H1 (cell line): ENCODE measurements around the gene MCM8. TPM values are rescaled to one million over a fixed set of nuclear protein-coding genes. Genes with fewer than 3 reads are reported as not detected.

ENCODE experiments used
- CTCF ChIA-PET: fragments of 300-600 bp; sonication (Branson Sonifier 250); formaldehyde crosslinking; loops from one replicate; lab custom pipeline; 2021; ENCODE audit not compliant: partially characterized antibody; lab: Charles Lee
- POLR2A ChIA-PET: fragments of 300-600 bp; sonication (Branson Sonifier 250); formaldehyde crosslinking; loops from one replicate; lab custom pipeline; 2021; ENCODE audit warnings: inconsistent platforms; ENCODE audit not compliant: partially characterized antibody; lab: Charles Lee
- DNase-seq, 2 experiments: peaks; one replicate each; pipeline versions ENCODE4 v3.0.0 to v3.0.0-alpha.2; 2010 to 2022; ENCODE audit warnings: low spot score in 2 of 2, low read depth in 1 of 2, mixed read lengths in 1 of 2
- FAIRE-seq: peaks from 2 replicates; lab custom pipeline; 2011; peaks lifted over from hg19 to GRCh38; lab: Jason Lieb, UNC
- H2AFZ ChIP-seq: 2 replicates; pipeline ENCODE4 v1.8.1; 2012; ENCODE audit warnings: low read length, inconsistent platforms
- H2AK5ac ChIP-seq: 2 replicates; pipeline ENCODE4 v1.6.1; 2013; ENCODE audit warnings: low read depth, low read length
- H2BK120ac ChIP-seq: replicated peaks from 2 replicates; pipeline ENCODE3; 2013; ENCODE audit warnings: low read depth, low read length, inconsistent platforms
- H2BK12ac ChIP-seq: 2 replicates; pipeline ENCODE4 v1.6.1; 2013; ENCODE audit warnings: low read depth, low read length
- H2BK15ac ChIP-seq: 2 replicates; pipeline ENCODE4 v1.6.1; 2013; ENCODE audit warnings: low read length
- H2BK20ac ChIP-seq: 2 replicates; pipeline ENCODE4 v1.6.1; 2013; ENCODE audit warnings: low read length
- H2BK5ac ChIP-seq: 2 replicates; pipeline ENCODE4 v1.6.1; 2013; ENCODE audit warnings: low read depth, low read length
- H3K14ac ChIP-seq: 2 replicates; pipeline ENCODE4 v1.6.1; 2013; ENCODE audit warnings: inconsistent platforms; ENCODE audit not compliant: insufficient read length
- H3K18ac ChIP-seq: 2 replicates; pipeline ENCODE4 v1.6.1; 2013; ENCODE audit warnings: low read length; ENCODE audit errors: extremely low read depth
- H3K23ac ChIP-seq: 2 replicates; pipeline ENCODE4 v1.6.1; 2013; ENCODE audit warnings: inconsistent platforms; ENCODE audit not compliant: insufficient read length
- H3K23me2 ChIP-seq: 2 replicates; pipeline ENCODE4 v1.6.1; 2013; ENCODE audit warnings: low read depth, low read length
- H3K27ac ChIP-seq: 2 replicates; pipeline ENCODE4 v1.6.1; 2011; ENCODE audit warnings: low read depth, low read length, inconsistent platforms
- H3K27me3 ChIP-seq, 4 experiments: replicated peaks in 1 of 4; 1 replicate in 1 of 4; 2 replicates in 3 of 4; pipeline versions ENCODE4 v1.6.1 to v1.8.1; 2011 to 2013; ENCODE audit warnings: low read length in 3 of 4, mild to moderate bottlenecking in 3 of 4, inconsistent platforms in 2 of 4, mixed read lengths in 2 of 4, moderate library complexity in 1 of 4; ENCODE audit not compliant: control insufficient read depth in 3 of 4, insufficient read depth in 3 of 4; ENCODE audit errors: extremely low read depth in 1 of 4
- H3K36me3 ChIP-seq, 4 experiments: 2 replicates each; pipeline versions ENCODE4 v1.6.1 to v1.8.1; 2011 to 2013; ENCODE audit warnings: mild to moderate bottlenecking in 4 of 4, low read length in 3 of 4, moderate library complexity in 2 of 4, control low read depth in 1 of 4, inconsistent platforms in 1 of 4; ENCODE audit not compliant: insufficient read depth in 4 of 4, control insufficient read depth in 2 of 4
- H3K4ac ChIP-seq: replicated peaks from 2 replicates; pipeline ENCODE3; 2013; ENCODE audit warnings: low read length, low read depth, mixed read lengths, inconsistent platforms; ENCODE audit not compliant: insufficient read length
- H3K4me1 ChIP-seq, 4 experiments: replicated peaks in 1 of 4; 1 replicate in 1 of 4; 2 replicates in 3 of 4; pipeline versions ENCODE4 v1.6.1 to v1.8.1; 2011 to 2013; ENCODE audit warnings: low read length in 3 of 4, inconsistent platforms in 2 of 4, mixed read lengths in 1 of 4; ENCODE audit not compliant: insufficient read depth in 4 of 4, control insufficient read depth in 3 of 4
- H3K4me2 ChIP-seq, 2 experiments: 2 replicates each; pipeline versions ENCODE4 v1.6.1 to v1.8.1; 2011 to 2013; ENCODE audit warnings: low read depth in 2 of 2, low read length in 2 of 2, control low read depth in 1 of 2, inconsistent platforms in 1 of 2, mild to moderate bottlenecking in 1 of 2; ENCODE audit not compliant: insufficient read depth in 1 of 2
- H3K4me3 ChIP-seq, 4 experiments: fragments of 200-600, 300-600 bp in 1 of 4; sonication (generic), shearing (Covaris generic), sonication (Bioruptor Twin) in 1 of 4; 2 replicates each; pipeline versions ENCODE4 v1.5.1 to v1.8.1; 2011 to 2016; ENCODE audit warnings: low read length in 4 of 4, low read depth in 3 of 4, control low read depth in 2 of 4, inconsistent platforms in 2 of 4, mild to moderate bottlenecking in 2 of 4, mixed read lengths in 1 of 4, moderate library complexity in 1 of 4; ENCODE audit not compliant: insufficient read depth in 2 of 4; ENCODE audit errors: extremely low read depth in 1 of 4
- H3K56ac ChIP-seq: replicated peaks from 2 replicates; pipeline ENCODE3; 2013; ENCODE audit warnings: low read depth, mild to moderate bottlenecking, mixed read lengths, low read length, inconsistent platforms; ENCODE audit not compliant: insufficient read length
- H3K79me1 ChIP-seq: 2 replicates; pipeline ENCODE4 v1.6.1; 2013; ENCODE audit warnings: low read depth, low read length, control low read depth
- H3K79me2 ChIP-seq, 2 experiments: 2 replicates each; pipeline versions ENCODE4 v1.6.1 to v1.8.1; 2012 to 2013; ENCODE audit warnings: low read length in 2 of 2, mild to moderate bottlenecking in 2 of 2, inconsistent platforms in 1 of 2; ENCODE audit not compliant: insufficient read depth in 2 of 2, control insufficient read depth in 1 of 2
- H3K9ac ChIP-seq, 4 experiments: replicated peaks in 1 of 4; 1 replicate in 1 of 4; 2 replicates in 3 of 4; pipeline versions ENCODE4 v1.6.1 to v1.8.1; 2011 to 2013; ENCODE audit warnings: low read depth in 3 of 4, low read length in 3 of 4, control low read depth in 2 of 4, mild to moderate bottlenecking in 2 of 4, moderate library complexity in 2 of 4, inconsistent platforms in 1 of 4; ENCODE audit errors: extremely low read depth in 1 of 4
- H3K9me3 ChIP-seq, 2 experiments: 2 replicates each; pipeline versions ENCODE4 v1.6.1 to v1.8.1; 2012 to 2013; ENCODE audit warnings: mild to moderate bottlenecking in 2 of 2, moderate library complexity in 2 of 2, control low read depth in 1 of 2, inconsistent platforms in 1 of 2, low read depth in 1 of 2, low read length in 1 of 2, mixed read lengths in 1 of 2; ENCODE audit not compliant: insufficient read depth in 2 of 2
- H4K20me1 ChIP-seq, 2 experiments: replicated peaks in 1 of 2; 2 replicates each; pipeline versions ENCODE3 to v1.8.1; 2011 to 2013; ENCODE audit warnings: inconsistent platforms in 2 of 2, low read length in 2 of 2, mild to moderate bottlenecking in 1 of 2; ENCODE audit not compliant: insufficient read depth in 2 of 2, control insufficient read depth in 1 of 2
- H4K5ac ChIP-seq: 2 replicates; pipeline ENCODE4 v1.6.1; 2013; ENCODE audit warnings: low read length, low read depth, mixed read lengths, inconsistent platforms; ENCODE audit not compliant: insufficient read length
- H4K8ac ChIP-seq: 2 replicates; pipeline ENCODE4 v1.8.0; 2013; ENCODE audit warnings: mild to moderate bottlenecking, moderate library complexity, low read length, inconsistent platforms; ENCODE audit not compliant: insufficient read depth; ENCODE audit errors: extremely low read depth
- H4K91ac ChIP-seq: replicated peaks from 2 replicates; pipeline ENCODE3; 2013; ENCODE audit warnings: low read length, mixed read lengths, inconsistent platforms; ENCODE audit not compliant: insufficient read length
- WGBS, 2 experiments: shearing (Covaris generic) in 1 of 2; methylation state at CpG; one replicate each; pipeline versions ENCODE4 v1.1.6 to v1.1.7; 2013 to 2015; ENCODE audit warnings: low lambda C conversion rate in 2 of 2, mixed read lengths in 2 of 2, inconsistent platforms in 1 of 2, low coverage in 1 of 2, missing lambda C conversion rate in 1 of 2; ENCODE audit not compliant: insufficient replicate concordance in 2 of 2, insufficient coverage in 1 of 2, insufficient read length in 1 of 2; ENCODE audit errors: extremely low coverage in 1 of 2, missing lambda C conversion rate in 1 of 2; 5-methylcytosine and 5-hydroxymethylcytosine counted together
- polyA plus RNA-seq, 7 experiments: library from polyadenylated mRNA; depleted of rRNA in 3 of 7; stranded (reverse) in 5 of 7; unstranded in 2 of 7; fragments of >200 nt in 5 of 7; fragments of 200-250 nt in 2 of 7; gene quantifications; 1 replicate in 5 of 7; 2 replicates in 1 of 7; 4 replicates in 1 of 7; pipeline versions ENCODE4 v1.2.1 to v1.2.3, GENCODE V29; 2011 to 2013; ENCODE audit warnings: missing spikeins in 2 of 7, mixed read lengths in 2 of 7
- total RNA-seq: library from RNA; stranded (reverse); fragmentation: NEBNext Ultra II Directional; extraction: Animal tissue kit (Norgen Biotek cat#: 25700); gene quantifications from 2 replicates; pipeline ENCODE4 v1.2.1, GENCODE V29; 2021

Gene MCM8
- total and polyA plus RNA-seq, 2 of the 8 experiments (the other 6 are each of a cell fraction or from before 2014, with no cell fraction given) = 7.1 to 31.9 TPM

DNA sequence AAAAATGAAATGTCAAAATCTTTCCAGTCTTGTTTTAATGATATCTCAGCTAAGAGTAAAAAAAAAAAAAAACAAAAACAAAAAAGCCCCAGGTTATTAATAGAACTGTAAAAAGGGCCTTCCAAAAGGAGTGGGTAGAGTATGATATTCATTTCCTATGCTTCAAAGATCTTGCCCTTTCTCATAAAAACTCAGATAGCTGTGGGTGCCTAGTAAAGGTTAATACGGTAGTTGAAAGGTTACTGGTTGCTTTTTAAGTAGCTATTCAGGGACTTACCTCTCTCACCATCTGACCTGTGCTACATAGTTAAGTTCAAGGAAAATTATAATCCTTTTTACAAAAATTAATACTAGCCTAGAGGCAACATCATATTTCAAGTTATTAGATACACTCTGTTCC, 15.1 kb upstream of the MCM8 start:
- Histone ChIP-seq H2AFZ (no peak overlapping the region), H3K4me3 (no peak overlapping the region), H3K4me2 (no peak overlapping the region), H3K18ac (no peak overlapping the region), H2BK20ac (no peak overlapping the region), H3K23ac (no peak overlapping the region), H3K36me3 (peaks cover 8 to 22% (median 17%) of the 10 kb centered on the region in 4 experiments; a peak in 6 of 8 replicates), H3K14ac (no peak overlapping the region), H4K5ac (no peak overlapping the region), H3K79me1 (no peaks in the 10 kb centered on the region), H4K20me1 (peaks cover 0 to 1% of the 10 kb centered on the region in 2 experiments), H3K23me2 (no peaks in the 10 kb centered on the region), H2AK5ac (no peak overlapping the region), H3K4ac (no peak overlapping the region), H3K4me1 (no peaks in the 10 kb centered on the region), H3K9me3 (no peaks in the 10 kb centered on the region), H2BK5ac (no peak overlapping the region), H3K27ac (no peak overlapping the region), H2BK120ac (no peak overlapping the region), H4K8ac (no peak overlapping the region), H3K9ac (no peak overlapping the region), H3K56ac (no peak overlapping the region), H2BK12ac (no peak overlapping the region), H2BK15ac (no peak overlapping the region), H3K27me3 (no peaks in the 10 kb centered on the region), H4K91ac (no peak overlapping the region), H3K79me2 (no peaks in the 10 kb centered on the region)
- POLR2A ChIA-PET = interaction anchor here (0.6 to 2.1 kb wide), 4 partner anchors 8 to 162 kb away, joined by 3 to 10 read pairs (median 6); no protein-coding TSS in a partner anchor
- DNase-seq (no peak), FAIRE-seq (no peak)
- CTCF ChIA-PET = interaction anchor here (0.6 to 4.5 kb wide), 10 partner anchors 9 to 407 kb away, joined by 3 to 37 read pairs (median 4); no protein-coding TSS in a partner anchor
- 93% methylated on average over 1 of the region's 1 CpG; no CpG with 5 or more reads in 1 of the 2 experiments for WGBS, 2 experiments
